ENCODE measurements around the gene FIBCD1.

FIBCD1 gene

GRCh38 chr9:130884542-130885483 lies 54.2 kb downstream of the FIBCD1 start:
- TF ChIP-seq, protein P1, sequence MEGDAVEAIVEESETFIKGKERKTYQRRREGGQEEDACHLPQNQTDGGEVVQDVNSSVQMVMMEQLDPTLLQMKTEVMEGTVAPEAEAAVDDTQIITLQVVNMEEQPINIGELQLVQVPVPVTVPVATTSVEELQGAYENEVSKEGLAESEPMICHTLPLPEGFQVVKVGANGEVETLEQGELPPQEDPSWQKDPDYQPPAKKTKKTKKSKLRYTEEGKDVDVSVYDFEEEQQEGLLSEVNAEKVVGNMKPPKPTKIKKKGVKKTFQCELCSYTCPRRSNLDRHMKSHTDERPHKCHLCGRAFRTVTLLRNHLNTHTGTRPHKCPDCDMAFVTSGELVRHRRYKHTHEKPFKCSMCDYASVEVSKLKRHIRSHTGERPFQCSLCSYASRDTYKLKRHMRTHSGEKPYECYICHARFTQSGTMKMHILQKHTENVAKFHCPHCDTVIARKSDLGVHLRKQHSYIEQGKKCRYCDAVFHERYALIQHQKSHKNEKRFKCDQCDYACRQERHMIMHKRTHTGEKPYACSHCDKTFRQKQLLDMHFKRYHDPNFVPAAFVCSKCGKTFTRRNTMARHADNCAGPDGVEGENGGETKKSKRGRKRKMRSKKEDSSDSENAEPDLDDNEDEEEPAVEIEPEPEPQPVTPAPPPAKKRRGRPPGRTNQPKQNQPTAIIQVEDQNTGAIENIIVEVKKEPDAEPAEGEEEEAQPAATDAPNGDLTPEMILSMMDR (IDR thresholded peaks at IDR 0.05; ENCODE audit: low read depth, low read length): no peak
- no peak overlapping the region for H3K4me3 ChIP-seq (ENCODE audit: low read depth, low read length)

DNA sequence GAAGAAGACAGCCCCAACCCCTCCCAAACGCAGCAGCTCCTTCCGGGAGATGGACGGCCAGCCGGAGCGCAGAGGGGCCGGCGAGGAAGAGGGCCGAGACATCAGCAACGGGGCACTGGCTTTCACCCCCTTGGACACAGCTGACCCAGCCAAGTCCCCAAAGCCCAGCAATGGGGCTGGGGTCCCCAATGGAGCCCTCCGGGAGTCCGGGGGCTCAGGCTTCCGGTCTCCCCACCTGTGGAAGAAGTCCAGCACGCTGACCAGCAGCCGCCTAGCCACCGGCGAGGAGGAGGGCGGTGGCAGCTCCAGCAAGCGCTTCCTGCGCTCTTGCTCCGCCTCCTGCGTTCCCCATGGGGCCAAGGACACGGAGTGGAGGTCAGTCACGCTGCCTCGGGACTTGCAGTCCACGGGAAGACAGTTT lies 54.9 kb downstream of the FIBCD1 start:
- TF ChIP-seq, protein P1 (IDR thresholded peaks at IDR 0.05; ENCODE audit: low read depth, low read length): no peak
- no peak overlapping the region for H3K4me3 ChIP-seq (ENCODE audit: low read depth, low read length)

- TF ChIP-seq, protein P1 (IDR thresholded peaks at IDR 0.05; ENCODE audit: low read depth, low read length): no peak
Measured at GRCh38 chr9:130883479-130883878, 55.6 kb downstream of the FIBCD1 start.

GRCh38 chr9:130882696-130883225 lies 56.3 kb downstream of the FIBCD1 start:
- TF ChIP-seq, protein P1 (IDR thresholded peaks at IDR 0.05; ENCODE audit: low read depth, low read length): no peak
- H3K4me3 ChIP-seq (ENCODE audit: low read depth, low read length): no peak overlapping the region

More at GRCh38 chr9:130883479-130883878, 55.6 kb downstream of the FIBCD1 start:
- H3K4me3 ChIP-seq (ENCODE audit: low read depth, low read length): no peak overlapping the region

DNA sequence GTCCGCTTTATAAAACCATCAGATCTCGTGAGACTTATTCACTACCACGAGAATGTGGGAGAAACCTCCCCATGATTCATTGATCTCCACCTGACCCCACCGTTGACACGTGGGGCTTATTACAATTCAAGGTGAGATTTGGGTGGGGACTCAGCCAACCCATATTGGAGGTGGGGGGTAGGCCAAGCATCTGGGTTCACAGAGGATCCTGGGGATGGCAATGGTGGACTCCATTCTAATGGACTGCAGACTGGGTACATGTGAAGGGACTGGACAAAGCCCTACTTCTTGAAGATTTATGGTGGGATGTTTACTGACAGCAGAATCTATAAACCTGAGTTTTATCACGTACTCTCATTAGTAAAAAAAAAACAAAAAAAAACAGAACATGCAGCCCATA lies 57.5 kb downstream of the FIBCD1 start:
- TF ChIP-seq, protein P1 (IDR thresholded peaks at IDR 0.05; ENCODE audit: low read depth, low read length): no peak
- H3K4me3 ChIP-seq (ENCODE audit: low read depth, low read length): no peak overlapping the region

DNA sequence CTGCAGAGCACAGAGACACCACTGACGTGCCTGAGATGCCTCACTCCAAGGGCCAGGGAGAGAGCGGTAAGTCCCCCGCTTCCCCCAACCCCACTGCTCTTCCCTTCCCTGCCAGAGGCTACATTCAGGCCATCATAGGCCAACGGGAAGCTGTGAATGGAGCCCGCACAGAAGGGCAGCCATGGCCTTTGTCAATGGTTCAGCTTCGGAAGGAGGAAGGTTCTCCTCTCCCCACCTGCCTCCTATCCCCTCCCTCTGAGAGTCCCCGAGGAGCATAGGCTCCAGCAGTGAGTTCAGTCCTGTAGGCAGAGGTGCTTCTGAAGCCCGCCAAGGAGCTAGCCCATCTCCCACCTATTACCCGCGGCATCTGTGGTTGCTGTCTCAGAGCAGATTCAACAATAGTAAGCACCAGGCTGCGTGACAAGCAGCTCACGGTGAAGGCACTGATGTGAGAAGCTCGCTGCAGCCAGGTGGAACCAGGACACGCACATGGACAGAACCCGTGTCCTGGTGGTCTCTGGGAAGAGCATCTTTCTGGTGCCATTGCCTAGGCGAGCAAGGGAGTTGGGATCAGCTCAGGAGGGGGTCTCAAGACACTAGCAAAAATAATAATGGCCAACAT lies 58.3 kb downstream of the FIBCD1 start:
- TF ChIP-seq, protein P1 (IDR thresholded peaks at IDR 0.05; ENCODE audit: low read depth, low read length): no peak
- no peak overlapping the region for H3K4me3 ChIP-seq (ENCODE audit: low read depth, low read length)

Measured in WI38 (cell line).